HCT116 (cell line): ENCODE data around the gene NHERF2.

ENCODE experiments used
- CEBPB ChIP-seq: IDR thresholded peaks from 2 replicates; pipeline ENCODE4 v1.6.1; 2012; ENCODE audit warnings: low read depth
- CTCF ChIP-seq, 3 experiments: fragments of 200-600 bp in 1 of 3; sonication (generic) in 1 of 3; IDR thresholded peaks in 2 of 3; conservative IDR thresholded peaks in 1 of 3; 2 replicates each; pipeline ENCODE4 v1.5.1; 2012 to 2017; ENCODE audit warnings: low read depth in 2 of 3, low read length in 2 of 3, antibody characterized with exemption in 1 of 3, borderline replicate concordance in 1 of 3, control low read depth in 1 of 3, mild to moderate bottlenecking in 1 of 3, mixed read lengths in 1 of 3, mixed run types in 1 of 3, moderate library complexity in 1 of 3; ENCODE audit not compliant: insufficient read depth in 1 of 3
- EGR1 ChIP-seq: IDR thresholded peaks from 2 replicates; pipeline ENCODE4 v1.6.1; 2012; ENCODE audit warnings: low read depth
- EZH2 ChIP-seq: fragments of 200-600 bp; sonication (generic); IDR thresholded peaks from 2 replicates; pipeline ENCODE4 v1.6.1; 2017; ENCODE audit warnings: antibody characterized with exemption, mixed run types
- SIN3A ChIP-seq: IDR thresholded peaks from 2 replicates; pipeline ENCODE4 v1.6.1; 2012; ENCODE audit warnings: low read depth
- SRF ChIP-seq: IDR thresholded peaks from 2 replicates; pipeline ENCODE4 v1.6.1; 2012; ENCODE audit warnings: low read depth

DNA sequence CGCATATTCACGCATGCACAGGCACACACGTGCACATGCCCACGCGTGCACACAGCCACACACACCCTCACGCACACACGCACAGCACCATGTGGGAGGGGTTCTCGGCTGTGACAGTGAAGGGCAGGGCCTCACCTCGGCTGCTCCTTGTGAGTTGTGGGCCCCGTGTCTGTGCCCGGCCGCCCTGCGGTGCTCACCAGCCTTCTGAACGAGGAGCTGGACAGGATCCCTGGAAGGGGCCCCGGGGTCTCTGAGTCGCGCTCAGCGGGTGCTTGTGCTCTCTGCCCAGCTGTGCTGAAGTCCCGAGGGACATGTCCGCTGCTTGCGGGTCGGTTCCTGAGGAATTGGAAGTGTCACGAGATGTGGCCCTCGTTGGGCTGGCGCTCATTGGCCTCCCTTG, 37.2 kb downstream of the NHERF2 start:
- TF ChIP-seq EGR1, result no peak
- TF ChIP-seq CTCF (IDR thresholded peaks at IDR 0.05 in 2 of 3, conservative IDR thresholded peaks at IDR 0.05 in 1 of 3; ENCODE audit: borderline replicate concordance in 1 of 3, insufficient read depth in 1 of 3, low read depth in 2 of 3, low read length in 2 of 3), result no peak
- TF ChIP-seq SRF, result no peak
- TF ChIP-seq CEBPB, result no peak
- TF ChIP-seq EZH2, result no peak
- TF ChIP-seq SIN3A, result no peak
